Middle frontal gyrus (tissue), 1 donor: Measurements from ENCODE around the gene KCTD21.

Source experiments
- DNase-seq: peaks from one replicate; pipeline ENCODE4 v3.0.0-alpha.2; 2015; ENCODE audit warnings: low spot score; ENCODE audit errors: extremely low spot score

Gene KCTD21

GRCh38 chr11:78202733-78203167, 14.3 kb upstream of the KCTD21 start:
- DNase-seq: no peak

GRCh38 chr11:78201096-78201818, 12.8 kb upstream of the KCTD21 start:
- DNase-seq: no peak

GRCh38 chr11:78200553-78200952, 12.1 kb upstream of the KCTD21 start:
- no peak for DNase-seq

- no peak for DNase-seq
Measured at GRCh38 chr11:78200061-78200460, 11.6 kb upstream of the KCTD21 start.

GRCh38 chr11:78199653-78200015, 11.2 kb upstream of the KCTD21 start:
- no peak for DNase-seq

- DNase-seq: no peak
Measured at GRCh38 chr11:78199015-78199652, 10.7 kb upstream of the KCTD21 start.

- no peak for DNase-seq
Measured at GRCh38 chr11:78197816-78198215, 9.4 kb upstream of the KCTD21 start.

GRCh38 chr11:78196661-78197091, 8.2 kb upstream of the KCTD21 start:
- no peak for DNase-seq

GRCh38 chr11:78195917-78196560, 7.6 kb upstream of the KCTD21 start:
- DNase-seq: no peak

GRCh38 chr11:78194490-78194889, 6.1 kb upstream of the KCTD21 start:
- no peak for DNase-seq

- DNase-seq: no peak
Measured at GRCh38 chr11:78193806-78194205, 5.4 kb upstream of the KCTD21 start.

GRCh38 chr11:78192911-78193351, 4.5 kb upstream of the KCTD21 start:
- DNase-seq: no peak

- no peak for DNase-seq
Measured at GRCh38 chr11:78192223-78192719, 3.8 kb upstream of the KCTD21 start.

GRCh38 chr11:78190871-78191538, 2.6 kb upstream of the KCTD21 start:
- DNase-seq: no peak

GRCh38 chr11:78190374-78190773, 1.9 kb upstream of the KCTD21 start:
- no peak for DNase-seq

GRCh38 chr11:78189851-78190250, 1.4 kb upstream of the KCTD21 start:
- no peak for DNase-seq

- no peak for DNase-seq
Measured at GRCh38 chr11:78189174-78189724, 823 bp upstream of the KCTD21 start.

GRCh38 chr11:78187366-78188285, 800 bp downstream of the KCTD21 start:
- DNase-seq: no peak

- no peak for DNase-seq
Measured at GRCh38 chr11:78181185-78181584, 7.2 kb downstream of the KCTD21 start.

GRCh38 chr11:78180751-78181150, 7.7 kb downstream of the KCTD21 start:
- no peak for DNase-seq
